CD4-positive, alpha-beta T cell treated with Interferon gamma for 1 hour (primary cell): ENCODE results near the gene TVP23B.
"Not testable (repeated sequence)": the region's sequence is repeated elsewhere in the genome, so short reads cannot be mapped to it uniquely, and the experiment has no call there.

Source experiments
- DNase-seq: peaks from one replicate; pipeline ENCODE4 v3.0.0-alpha.2; 2020

Gene TVP23B

GRCh38 chr17:18780991-18781718 lies at the start of gene TVP23B:
TSS of gene TVP23B (plus strand) at chr17:18781183. CDS start at chr17:18781294, 111 bp downstream.
- DNase-seq: peak; percentile 97

DNA sequence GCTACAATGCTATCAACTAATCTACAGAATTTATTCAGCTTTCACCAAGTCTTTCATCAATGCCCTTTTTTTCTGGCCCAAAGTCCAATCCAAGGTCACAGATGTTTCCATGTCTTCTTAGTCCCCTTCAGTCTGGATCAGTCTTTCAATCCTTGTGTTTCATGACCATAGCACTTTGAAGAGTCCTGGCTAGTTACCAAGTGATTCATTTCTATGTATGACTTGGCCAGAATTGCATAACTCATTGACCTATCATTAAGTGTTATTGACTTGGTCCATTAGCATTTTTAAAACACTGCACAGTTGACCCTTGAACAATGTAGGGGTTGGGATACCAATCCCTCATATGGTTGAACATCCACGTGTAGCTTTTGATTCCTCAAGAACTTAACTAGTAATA lies 48.5 kb upstream of the TVP23B start:
- DNase-seq: not testable (repeated sequence)

- not testable (repeated sequence) for DNase-seq
Observed at GRCh38 chr17:18733350-18733749, 47.6 kb upstream of the TVP23B start.

- DNase-seq: not testable (repeated sequence)
Observed at GRCh38 chr17:18739616-18740391, 41.2 kb upstream of the TVP23B start.

- DNase-seq: not testable (repeated sequence)
Observed at GRCh38 chr17:18741228-18741627, 39.8 kb upstream of the TVP23B start.

- not testable (repeated sequence) for DNase-seq
Observed at GRCh38 chr17:18743699-18744421, 37.1 kb upstream of the TVP23B start, which contains the start of gene FBXW10. TSS of gene FBXW10 (plus strand) at chr17:18744054. CDS start at chr17:18744245, 191 bp downstream.

DNA sequence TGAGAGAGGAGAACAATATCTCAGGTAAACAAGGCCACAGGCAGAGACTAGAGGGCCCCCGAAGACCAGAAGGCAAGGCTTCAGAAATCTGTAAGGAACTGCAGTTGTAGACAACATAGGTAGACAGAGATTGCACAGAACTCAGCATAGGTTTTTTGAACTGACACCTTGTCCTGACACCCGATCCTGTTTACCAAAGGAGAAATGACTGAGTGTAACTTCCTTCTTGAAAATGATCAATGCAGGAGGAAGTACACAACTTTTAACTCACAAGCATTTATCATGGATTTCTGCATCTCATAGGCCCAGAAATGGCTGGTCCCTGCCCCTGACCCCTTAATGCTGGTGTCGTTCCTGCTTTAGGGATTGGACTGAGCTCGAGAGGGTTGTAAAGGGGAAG lies 36.3 kb upstream of the TVP23B start:
- not testable (repeated sequence) for DNase-seq

DNA sequence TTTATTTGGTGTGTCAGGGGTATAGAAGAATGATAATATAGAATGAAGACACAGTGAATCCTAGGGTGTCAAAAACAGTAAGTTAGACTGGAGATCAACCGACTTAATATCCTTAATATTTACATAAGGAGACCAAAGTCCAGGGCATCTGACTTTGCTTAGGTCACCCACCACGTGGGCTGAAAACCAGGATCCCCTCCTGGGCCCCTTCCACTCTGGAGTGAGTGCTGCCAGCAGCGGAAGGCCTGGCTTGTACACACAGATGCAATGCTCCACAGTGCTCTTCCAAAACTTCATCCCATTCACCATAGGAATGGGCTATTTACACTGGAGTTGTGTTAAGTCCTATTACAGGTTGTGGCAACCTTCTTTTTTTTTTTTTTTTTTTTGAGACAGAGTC lies 34.4 kb upstream of the TVP23B start:
- not testable (repeated sequence) for DNase-seq

DNA sequence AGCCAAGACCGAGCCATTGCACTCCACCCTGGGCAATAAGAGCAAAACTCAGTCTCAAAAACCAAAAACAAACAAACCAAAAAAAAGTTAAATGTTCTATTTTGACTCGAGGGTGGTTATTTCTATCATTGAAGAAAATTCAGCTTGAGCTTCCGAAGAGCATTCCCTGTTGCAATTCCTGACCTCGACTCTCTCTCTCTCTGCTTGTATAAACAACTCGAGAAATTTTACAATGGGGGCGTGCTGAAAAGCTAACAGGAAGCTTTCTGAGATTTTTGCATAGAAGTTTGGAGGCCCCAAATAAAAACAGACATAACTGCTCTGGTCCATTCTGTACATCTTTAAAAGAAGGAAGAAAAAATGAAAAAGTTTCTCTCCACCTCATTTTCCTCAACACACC lies 33.5 kb upstream of the TVP23B start:
- DNase-seq: not testable (repeated sequence)

- DNase-seq: not testable (repeated sequence)
Observed at GRCh38 chr17:18750242-18750641, 30.7 kb upstream of the TVP23B start.

GRCh38 chr17:18753829-18754409 lies 27.1 kb upstream of the TVP23B start:
- not testable (repeated sequence) for DNase-seq

DNA sequence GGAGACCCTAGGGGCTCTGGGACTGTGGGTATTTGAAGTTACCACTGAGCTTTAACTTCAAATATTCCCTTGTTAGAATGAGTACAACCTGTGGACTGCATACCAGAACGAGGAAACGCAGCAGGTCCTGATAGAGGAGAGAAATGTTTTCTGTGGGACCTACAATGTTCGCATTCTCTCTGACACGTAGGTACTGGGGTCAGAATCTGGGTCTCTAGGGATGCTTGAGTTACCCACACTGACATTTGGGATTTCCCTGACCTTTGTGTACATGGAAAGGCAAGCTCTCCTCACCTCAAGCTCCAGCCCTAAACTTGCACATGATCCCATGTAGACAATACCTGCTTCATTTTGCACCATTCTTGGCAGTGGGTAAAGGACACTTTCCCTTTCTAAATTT lies 25.0 kb upstream of the TVP23B start:
- DNase-seq: not testable (repeated sequence)

- DNase-seq: not testable (repeated sequence)
Observed at GRCh38 chr17:18757368-18758044, 23.5 kb upstream of the TVP23B start.

DNA sequence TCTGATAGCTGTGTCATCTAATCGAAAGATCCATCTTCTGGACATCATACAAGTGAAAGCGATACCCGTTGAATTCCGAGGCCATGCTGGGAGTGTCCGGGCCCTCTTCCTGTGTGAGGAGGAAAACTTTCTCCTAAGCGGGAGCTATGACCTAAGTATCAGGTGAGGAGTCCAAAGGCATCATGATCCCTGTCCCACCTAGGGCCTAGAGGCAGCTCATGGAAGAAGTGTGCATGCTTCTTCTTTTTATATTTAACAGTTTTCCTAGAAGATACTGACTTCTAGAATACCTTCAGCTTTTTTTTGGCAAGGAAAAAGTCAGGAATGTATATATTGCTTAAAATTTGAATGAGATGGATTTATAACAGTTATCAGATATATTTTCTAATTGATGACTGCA lies 22.6 kb upstream of the TVP23B start:
- not testable (repeated sequence) for DNase-seq

DNA sequence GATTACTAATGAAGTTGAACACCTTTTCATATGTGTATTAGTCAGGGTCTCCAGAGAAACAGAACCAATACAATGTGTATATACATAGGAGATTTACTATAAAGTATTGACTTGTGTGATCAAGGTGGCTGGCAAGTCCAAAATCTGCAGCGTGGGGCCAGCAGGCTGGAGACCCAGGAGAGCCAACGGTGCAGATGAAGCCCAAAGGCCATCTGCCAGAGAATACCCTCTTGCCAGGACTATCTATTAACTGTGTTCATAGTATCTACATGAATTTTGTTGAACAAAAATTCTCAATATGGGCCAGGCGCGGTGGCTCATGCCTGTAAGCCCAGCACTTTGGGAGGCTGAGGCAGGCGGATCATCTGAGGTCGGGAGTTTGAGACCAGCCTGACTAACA lies 20.8 kb upstream of the TVP23B start:
- DNase-seq: not testable (repeated sequence)

DNA sequence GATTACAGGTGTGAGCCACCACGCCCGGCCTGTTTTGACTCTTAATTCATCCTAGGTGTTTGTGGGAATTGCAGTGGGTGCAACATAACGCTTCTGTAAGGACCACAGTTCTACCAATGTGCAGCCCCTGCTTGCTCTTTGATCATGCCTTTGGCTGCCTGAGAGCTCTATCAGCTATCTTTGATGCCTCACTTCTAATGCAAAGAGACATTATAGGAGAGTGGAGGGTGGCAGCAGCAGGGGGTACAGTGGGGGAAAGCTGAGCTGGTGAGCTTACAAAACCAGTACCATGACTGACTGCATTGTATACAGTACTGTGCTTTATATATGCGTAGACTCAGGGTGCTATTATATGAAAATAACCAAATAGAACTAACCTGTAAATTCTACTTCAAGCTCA lies 10.4 kb upstream of the TVP23B start:
- not testable (repeated sequence) for DNase-seq

DNA sequence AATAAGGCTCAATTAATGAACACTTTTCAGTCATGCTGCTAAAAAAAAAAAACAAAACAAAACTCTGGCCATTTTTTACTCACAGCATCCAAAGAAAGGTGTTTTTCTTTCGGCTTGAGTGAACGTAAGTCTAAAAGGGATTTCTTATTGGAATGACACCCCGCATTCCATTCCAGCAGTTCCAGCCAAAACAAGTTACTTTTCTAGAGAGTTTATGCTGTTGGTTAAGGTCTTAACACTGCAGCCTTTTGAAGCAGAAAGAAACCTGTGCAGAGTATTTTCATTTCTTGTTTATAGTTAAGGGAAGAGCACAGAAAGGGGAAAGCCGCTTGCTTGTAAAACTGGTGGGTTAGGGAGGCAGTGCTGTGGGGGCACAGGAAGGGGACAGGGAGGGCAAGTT lies 9.9 kb upstream of the TVP23B start:
- DNase-seq: not testable (repeated sequence)

DNA sequence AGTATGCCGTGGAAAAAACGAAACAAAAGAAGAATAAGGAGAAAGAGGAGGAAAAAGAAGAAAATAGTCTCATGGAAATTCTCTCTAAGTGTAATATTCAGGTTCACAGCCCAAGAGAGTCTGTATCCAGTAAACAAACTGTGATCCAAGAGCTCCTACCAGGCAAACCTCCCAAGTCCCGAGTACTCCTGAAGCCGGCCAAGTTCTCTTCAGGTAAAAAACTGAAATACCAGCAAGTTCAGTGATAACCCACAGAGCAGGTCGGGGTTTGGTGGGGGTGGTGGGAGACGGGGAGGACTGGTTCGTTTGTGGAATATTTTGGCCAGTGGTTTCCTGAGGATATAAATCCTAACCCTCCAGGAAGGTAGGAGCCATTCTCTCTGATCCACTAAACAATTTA lies 8.5 kb upstream of the TVP23B start:
- DNase-seq: no peak

DNA sequence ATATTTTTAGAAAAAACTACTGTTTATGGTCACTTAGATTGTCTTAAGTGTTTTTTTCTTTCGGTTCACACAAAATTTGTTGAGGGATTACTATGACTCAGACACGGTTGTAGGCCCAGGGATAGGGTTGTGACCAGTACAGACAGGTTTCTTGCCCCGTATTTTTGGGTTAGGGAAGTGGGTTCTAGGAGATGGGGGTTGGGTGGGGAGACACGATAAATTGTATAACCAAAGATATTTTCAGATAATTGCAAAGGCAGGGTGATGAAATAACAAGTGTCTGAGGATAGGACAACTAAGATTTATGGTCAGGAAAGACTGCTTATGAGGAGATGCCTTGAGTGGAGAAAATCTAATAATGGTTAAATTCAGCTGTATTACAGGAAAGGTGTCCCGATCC lies 822 bp downstream of the TVP23B start:
- not testable (repeated sequence) for DNase-seq

- DNase-seq: not testable (repeated sequence)
Observed at GRCh38 chr17:18785933-18786332, 5.0 kb downstream of the TVP23B start.

DNA sequence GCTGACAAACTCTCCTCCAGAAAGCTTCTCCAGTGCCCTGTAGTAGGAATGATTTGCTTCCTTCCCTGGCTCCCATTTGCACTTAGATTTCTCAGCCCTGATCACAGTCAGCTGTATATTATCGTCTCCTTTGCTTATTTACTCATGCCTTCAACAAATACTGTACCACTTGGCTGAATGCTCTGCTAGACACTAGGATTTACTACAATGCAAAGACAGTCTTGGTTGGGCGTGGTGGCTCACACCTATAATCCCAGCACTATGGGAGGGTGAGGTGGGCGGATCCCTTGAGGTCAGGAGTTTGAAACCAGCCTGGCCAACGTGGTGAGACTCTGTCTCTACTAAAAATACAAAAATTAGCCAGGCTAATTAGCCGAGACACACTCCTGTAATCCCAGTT lies 5.9 kb downstream of the TVP23B start:
- DNase-seq: not testable (repeated sequence)

- DNase-seq: not testable (repeated sequence)
Observed at GRCh38 chr17:18791402-18791801, 10.4 kb downstream of the TVP23B start.
